Measurements from ENCODE around the gene CUX1. TPM values are rescaled to one million over a fixed set of nuclear protein-coding genes. Genes with fewer than 3 reads are reported as not detected.

The CUX1 gene
- total RNA-seq, 1 experiment from 2014 or later, result 53.5 TPM

DNA sequence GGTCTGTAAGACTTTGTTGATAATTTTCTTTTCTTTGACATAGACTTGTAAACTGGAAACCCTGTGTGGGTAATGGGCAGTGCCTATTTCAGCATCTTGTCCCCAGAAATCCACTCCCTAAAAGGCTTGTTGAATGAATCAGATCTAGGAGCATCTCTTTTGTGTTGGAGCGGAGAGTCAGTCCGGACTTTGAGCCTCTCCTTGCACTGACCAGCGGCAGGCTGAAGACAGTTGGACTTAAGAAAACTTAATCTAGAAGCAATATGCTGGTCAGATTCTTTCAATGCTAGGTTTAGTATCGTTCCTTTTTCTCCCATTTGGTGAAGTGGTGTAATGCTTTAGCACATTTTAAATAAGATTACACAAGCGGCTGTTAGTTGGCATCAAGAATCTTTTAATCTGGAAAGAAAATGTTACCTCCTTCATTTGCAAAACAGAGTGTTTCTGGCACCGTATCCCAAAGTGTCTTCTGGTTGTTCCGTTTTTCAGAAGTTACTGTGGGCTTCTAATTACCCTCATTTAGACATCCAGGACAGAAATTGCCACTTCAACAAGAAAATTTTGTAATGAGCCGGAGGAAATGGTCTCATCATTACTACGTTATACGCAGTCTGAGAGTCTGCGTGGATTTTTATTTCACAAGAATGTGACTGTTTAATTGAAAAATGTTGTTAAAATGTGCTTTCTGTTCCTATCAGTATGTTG lies 74.7 kb downstream of the CUX1 start:
- H2AK5ac ChIP-seq (ENCODE audit: insufficient read length, low read length), result no peak overlapping the region
- H4K91ac ChIP-seq (ENCODE audit: insufficient read length, low read depth, low read length), result no peak overlapping the region
- H3K23me2 ChIP-seq (ENCODE audit: insufficient read length, low read depth, low read length, poor library complexity, severe bottlenecking), result no peaks in the 10 kb centered on the region
- TF ChIP-seq, protein P1, sequence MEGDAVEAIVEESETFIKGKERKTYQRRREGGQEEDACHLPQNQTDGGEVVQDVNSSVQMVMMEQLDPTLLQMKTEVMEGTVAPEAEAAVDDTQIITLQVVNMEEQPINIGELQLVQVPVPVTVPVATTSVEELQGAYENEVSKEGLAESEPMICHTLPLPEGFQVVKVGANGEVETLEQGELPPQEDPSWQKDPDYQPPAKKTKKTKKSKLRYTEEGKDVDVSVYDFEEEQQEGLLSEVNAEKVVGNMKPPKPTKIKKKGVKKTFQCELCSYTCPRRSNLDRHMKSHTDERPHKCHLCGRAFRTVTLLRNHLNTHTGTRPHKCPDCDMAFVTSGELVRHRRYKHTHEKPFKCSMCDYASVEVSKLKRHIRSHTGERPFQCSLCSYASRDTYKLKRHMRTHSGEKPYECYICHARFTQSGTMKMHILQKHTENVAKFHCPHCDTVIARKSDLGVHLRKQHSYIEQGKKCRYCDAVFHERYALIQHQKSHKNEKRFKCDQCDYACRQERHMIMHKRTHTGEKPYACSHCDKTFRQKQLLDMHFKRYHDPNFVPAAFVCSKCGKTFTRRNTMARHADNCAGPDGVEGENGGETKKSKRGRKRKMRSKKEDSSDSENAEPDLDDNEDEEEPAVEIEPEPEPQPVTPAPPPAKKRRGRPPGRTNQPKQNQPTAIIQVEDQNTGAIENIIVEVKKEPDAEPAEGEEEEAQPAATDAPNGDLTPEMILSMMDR (conservative IDR thresholded peaks at IDR 0.05), result no peak
- Mint-ChIP-seq H3K9me3 (no peaks in the 10 kb centered on the region), H3K27me3 (ENCODE audit: low read depth) (no peaks in the 10 kb centered on the region), H3K27ac (peak overlapping the region in 2 of 3 experiments; percentile 1 to 55; a peak in 1 of 7 replicates), H3K4me3 (no peak overlapping the region), H3K36me3 (ENCODE audit: insufficient read depth in 1 of 3, low read depth in 3 of 3) (peaks cover 0 to 5% (median 4%) of the 10 kb centered on the region in 3 experiments; a peak in 2 of 7 replicates), H3K4me1 (peaks cover 37 to 38% of the 10 kb centered on the region in 2 experiments)
- WGBS (ENCODE audit: extremely low coverage, insufficient read length, low lambda C conversion rate), result no CpG with 5 or more reads among the region's 11 CpGs
- H2AFZ ChIP-seq (ENCODE audit: low read length), result no peak overlapping the region
- H3K4me1 ChIP-seq (ENCODE audit: insufficient read depth, low read length), result no peaks in the 10 kb centered on the region
- no peak overlapping the region for H2BK20ac ChIP-seq (ENCODE audit: low read depth, low read length, poor library complexity, severe bottlenecking)
- H4K5ac ChIP-seq (ENCODE audit: insufficient read length, low read depth, low read length), result no peak overlapping the region
- H3K23ac ChIP-seq (ENCODE audit: insufficient read length, low read depth, low read length), result no peak overlapping the region
- H3K27ac ChIP-seq (ENCODE audit: insufficient read length, low read depth, low read length), result no peak overlapping the region
- no peak overlapping the region for H3K56ac ChIP-seq (ENCODE audit: insufficient read length, low read depth, low read length)
- H3K79me2 ChIP-seq (ENCODE audit: insufficient read depth, low read length), result peaks cover 39% of the 10 kb centered on the region; the same call in 1 of the 2 replicates
- peaks cover 15% of the 10 kb centered on the region for H3K79me1 ChIP-seq (ENCODE audit: insufficient read depth, low read depth, low read length, poor library complexity, severe bottlenecking)
- H3K4ac ChIP-seq (ENCODE audit: low read depth, low read length), result no peak overlapping the region
- H3K14ac ChIP-seq (ENCODE audit: insufficient read depth, low read length), result no peak overlapping the region
- H3T11ph ChIP-seq (ENCODE audit: low read length), result no peak overlapping the region
- no peaks in the 10 kb centered on the region for H3K9me3 ChIP-seq (ENCODE audit: control insufficient read depth, low read depth, low read length)
- H2BK12ac ChIP-seq (ENCODE audit: insufficient read length, low read depth, low read length), result no peak overlapping the region
- H2BK15ac ChIP-seq (ENCODE audit: low read depth, low read length), result no peak overlapping the region
- H3K27me3 ChIP-seq (ENCODE audit: insufficient read depth, low read length), result no peaks in the 10 kb centered on the region
- no peak overlapping the region for H2BK120ac ChIP-seq (ENCODE audit: low read depth, low read length, poor library complexity, severe bottlenecking)
- no peaks in the 10 kb centered on the region for H4K20me1 ChIP-seq (ENCODE audit: control insufficient read depth, insufficient read depth, insufficient read length)
- H3K18ac ChIP-seq (ENCODE audit: insufficient read length, low read depth, low read length), result no peak overlapping the region
- no peak overlapping the region for H4K8ac ChIP-seq (replicated peaks; ENCODE audit: insufficient read length, low read depth, low read length)
- no peak overlapping the region for H2BK5ac ChIP-seq (ENCODE audit: insufficient read length, low read length)
- no peak overlapping the region for H3K4me2 ChIP-seq (ENCODE audit: insufficient read depth, insufficient read length, low read length)
- DNase-seq, result no peak
- no peak overlapping the region for H3K9ac ChIP-seq (ENCODE audit: extremely low read depth, insufficient read length, low read length)

Data from H9 (cell line).